HUES6 (cell line): Measurements from ENCODE around the gene ARHGEF6.
A peak's percentile ranks its signal among the peaks of the same experiment; 100 is the strongest.

Experiments
- H3K27ac ChIP-seq: 2 replicates; pipeline ENCODE4 v1.7.0; 2013; ENCODE audit warnings: low read depth, mild to moderate bottlenecking, low read length, inconsistent platforms
- H3K27me3 ChIP-seq: 2 replicates; pipeline ENCODE4 v1.6.1; 2013; ENCODE audit warnings: low read length; ENCODE audit not compliant: control insufficient read depth, insufficient read depth
- H3K36me3 ChIP-seq: 2 replicates; pipeline ENCODE4 v1.6.1; 2013; ENCODE audit warnings: low read length; ENCODE audit not compliant: control insufficient read depth, insufficient read depth
- H3K4me1 ChIP-seq: 2 replicates; pipeline ENCODE4 v1.6.1; 2013; ENCODE audit warnings: low read length; ENCODE audit not compliant: control insufficient read depth, insufficient read depth
- H3K4me3 ChIP-seq: 2 replicates; pipeline ENCODE4 v1.5.1; 2013; ENCODE audit warnings: low read depth, low read length
- H3K9ac ChIP-seq: one replicate; pipeline ENCODE4 v1.6.1; 2013; ENCODE audit warnings: mild to moderate bottlenecking, low read length
- H3K9me3 ChIP-seq: 2 replicates; pipeline ENCODE4 v1.6.1; 2013; ENCODE audit warnings: low read depth, low read length; ENCODE audit not compliant: control insufficient read depth, insufficient read depth

ARHGEF6 gene

DNA sequence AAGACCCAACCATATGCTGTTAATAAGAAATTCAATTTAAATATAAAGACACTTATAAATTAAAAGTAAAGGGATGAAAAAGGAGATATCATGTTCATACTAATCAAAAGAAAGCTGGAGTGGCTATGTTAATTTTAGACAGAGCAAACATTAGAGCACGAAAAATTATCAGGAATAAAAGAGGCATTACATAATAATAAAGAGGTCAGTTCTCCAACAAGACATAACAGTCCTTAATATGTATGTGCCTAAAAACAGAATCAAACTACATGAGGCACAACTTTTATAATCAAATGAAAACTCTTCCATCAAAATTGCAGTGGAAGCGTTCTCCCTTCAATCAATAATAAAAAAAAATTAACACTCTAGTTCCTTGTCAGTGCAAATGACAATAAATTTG, 62.6 kb downstream of the ARHGEF6 start:
- no peak overlapping the region for H3K27ac ChIP-seq
- H3K4me1 ChIP-seq: peaks cover 3% of the 10 kb centered on the region
- H3K4me3 ChIP-seq: no peak overlapping the region
- H3K9ac ChIP-seq: no peak overlapping the region
- H3K36me3 ChIP-seq: no peaks in the 10 kb centered on the region
- H3K9me3 ChIP-seq: no peaks in the 10 kb centered on the region
- no peaks in the 10 kb centered on the region; the same call in 1 of the 2 replicates for H3K27me3 ChIP-seq

DNA sequence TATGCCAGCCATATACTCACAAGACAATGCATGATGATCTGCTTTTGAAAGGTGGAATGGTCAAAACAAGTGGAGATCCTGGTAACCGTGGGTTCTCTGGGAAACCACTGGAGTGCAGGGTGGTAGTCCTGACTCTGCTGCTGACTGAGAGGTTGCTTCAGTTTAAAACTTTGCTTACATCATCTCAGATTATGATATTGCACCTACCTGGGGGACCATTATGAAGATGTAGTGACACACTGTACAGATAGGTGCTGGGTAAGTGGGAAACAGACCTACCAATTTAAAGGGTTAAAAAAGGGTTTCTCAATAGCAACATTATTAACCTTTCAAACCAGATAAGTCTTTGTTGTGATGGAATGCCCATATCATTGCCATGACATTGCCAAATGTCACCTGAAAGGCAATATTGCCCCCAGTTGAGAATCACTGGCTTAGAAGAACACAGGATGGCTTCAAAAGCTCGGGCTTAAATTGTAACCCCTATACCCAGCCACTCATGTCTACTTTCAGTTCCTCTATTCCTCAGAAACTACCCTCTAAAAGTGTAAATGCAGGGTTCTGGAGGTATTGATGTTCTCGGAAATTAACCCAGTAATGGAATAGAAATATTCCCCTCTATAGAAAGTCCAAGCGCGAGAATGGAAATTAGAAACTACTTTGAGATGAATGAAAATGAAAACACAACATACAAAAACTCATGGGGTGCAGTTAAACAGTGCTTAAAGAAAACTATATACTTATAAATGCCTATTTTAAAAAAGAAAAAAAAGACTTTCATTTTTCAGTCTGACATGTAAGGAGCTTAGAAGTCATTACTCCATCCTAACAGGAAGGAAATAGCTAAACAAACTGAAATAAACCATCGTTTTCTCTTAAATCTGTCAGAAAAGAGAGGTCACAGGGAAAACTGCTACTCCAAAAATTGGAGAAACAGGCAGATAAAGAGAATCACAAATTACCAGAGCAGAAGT, 65.8 kb downstream of the ARHGEF6 start:
- Histone ChIP-seq H3K36me3 (no peaks in the 10 kb centered on the region), H3K9me3 (no peaks in the 10 kb centered on the region), H3K4me3 (no peak overlapping the region), H3K27me3 (no peaks in the 10 kb centered on the region; the same call in 1 of the 2 replicates), H3K27ac (no peak overlapping the region), H3K4me1 (peaks cover 13% of the 10 kb centered on the region), H3K9ac (no peak overlapping the region)

DNA sequence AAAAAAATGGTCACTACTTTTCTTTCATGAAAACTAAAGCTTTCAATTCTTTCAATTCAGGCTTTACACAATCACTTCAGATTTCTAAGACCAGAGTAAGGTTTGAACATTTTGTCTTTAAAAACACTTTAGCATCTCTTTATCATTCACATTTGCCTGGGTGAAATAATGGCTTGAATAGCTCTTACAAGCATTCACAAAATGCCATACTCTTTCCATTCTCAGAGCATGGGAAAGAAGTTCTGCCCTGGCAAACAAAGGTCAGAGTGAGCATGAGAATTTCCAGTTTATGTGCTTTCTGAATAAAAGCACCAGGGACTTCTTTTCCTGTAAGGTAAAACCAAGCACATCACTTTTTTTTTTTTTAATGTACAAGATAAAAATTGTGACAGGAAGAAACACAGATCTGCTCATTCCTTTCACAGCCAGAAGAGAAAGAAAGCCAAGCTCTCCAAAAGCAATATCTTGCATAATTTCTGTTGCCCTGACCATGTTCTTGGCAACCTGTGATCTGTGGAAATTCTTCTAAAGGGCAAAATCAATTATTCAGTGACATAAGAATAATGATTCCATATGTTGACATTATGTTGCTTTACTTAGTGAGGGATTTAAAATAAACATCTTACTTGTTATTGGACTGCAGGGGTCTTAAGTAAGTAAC, 68.0 kb downstream of the ARHGEF6 start:
- Histone ChIP-seq H3K9ac (no peak overlapping the region), H3K4me3 (no peak overlapping the region), H3K27ac (no peak overlapping the region), H3K36me3 (no peaks in the 10 kb centered on the region), H3K27me3 (no peaks in the 10 kb centered on the region), H3K9me3 (no peaks in the 10 kb centered on the region), H3K4me1 (peaks cover 13% of the 10 kb centered on the region)

DNA sequence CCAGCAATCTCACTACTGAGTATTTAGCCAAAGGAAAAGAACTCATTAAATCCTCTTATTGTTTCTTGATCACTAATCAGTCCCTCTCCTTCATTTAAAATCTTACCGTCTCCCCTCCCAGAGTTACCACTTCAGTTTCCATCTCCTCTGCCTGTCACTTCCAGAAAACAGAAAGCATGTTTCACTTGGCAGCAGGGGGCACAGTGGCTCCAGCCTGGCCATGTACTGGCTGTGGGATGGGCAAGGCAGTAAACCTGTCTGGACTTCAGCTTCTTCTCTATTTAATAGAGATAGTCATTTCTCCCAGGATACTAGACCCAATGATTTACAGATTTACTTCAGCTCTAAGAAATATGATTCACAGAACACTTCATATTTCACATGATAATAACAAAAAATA, 69.6 kb downstream of the ARHGEF6 start:
- Histone ChIP-seq H3K36me3 (no peaks in the 10 kb centered on the region), H3K9ac (no peak overlapping the region), H3K9me3 (no peaks in the 10 kb centered on the region), H3K27ac (no peak overlapping the region), H3K4me3 (no peak overlapping the region), H3K27me3 (no peaks in the 10 kb centered on the region), H3K4me1 (peaks cover 13% of the 10 kb centered on the region)

DNA sequence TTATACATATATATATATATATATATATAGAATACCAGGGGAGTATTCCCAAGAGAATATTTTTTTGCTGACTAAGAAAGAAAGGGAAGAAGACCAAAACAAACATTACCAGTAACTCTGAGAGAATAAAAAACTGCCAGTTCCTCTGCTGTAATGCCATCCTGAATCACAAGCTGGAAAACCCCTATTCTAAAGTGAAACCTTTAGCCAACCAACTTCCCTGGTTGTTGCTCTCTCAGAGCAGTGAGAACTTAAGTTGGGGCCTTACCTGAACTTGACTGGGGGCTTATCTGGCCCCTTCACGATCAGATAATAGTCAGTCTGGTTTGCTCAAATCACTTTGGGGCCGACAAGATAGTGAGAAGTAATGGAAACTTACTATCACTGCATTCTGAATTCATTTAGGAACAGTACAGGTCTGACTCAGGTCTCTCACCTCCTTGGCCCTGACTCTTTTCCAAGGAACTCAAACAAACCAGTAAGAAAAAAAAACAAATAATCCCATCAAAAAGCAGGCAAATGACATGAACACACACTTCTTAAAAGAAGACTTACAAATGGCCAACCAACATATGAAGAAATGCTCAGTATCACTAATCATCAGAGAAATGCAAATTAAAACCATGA, 70.3 kb downstream of the ARHGEF6 start:
- no peaks in the 10 kb centered on the region for H3K27me3 ChIP-seq
- no peak overlapping the region for H3K27ac ChIP-seq
- H3K4me3 ChIP-seq: no peak overlapping the region
- no peaks in the 10 kb centered on the region for H3K36me3 ChIP-seq
- peaks cover 13% of the 10 kb centered on the region for H3K4me1 ChIP-seq
- no peaks in the 10 kb centered on the region for H3K9me3 ChIP-seq
- no peak overlapping the region for H3K9ac ChIP-seq

DNA sequence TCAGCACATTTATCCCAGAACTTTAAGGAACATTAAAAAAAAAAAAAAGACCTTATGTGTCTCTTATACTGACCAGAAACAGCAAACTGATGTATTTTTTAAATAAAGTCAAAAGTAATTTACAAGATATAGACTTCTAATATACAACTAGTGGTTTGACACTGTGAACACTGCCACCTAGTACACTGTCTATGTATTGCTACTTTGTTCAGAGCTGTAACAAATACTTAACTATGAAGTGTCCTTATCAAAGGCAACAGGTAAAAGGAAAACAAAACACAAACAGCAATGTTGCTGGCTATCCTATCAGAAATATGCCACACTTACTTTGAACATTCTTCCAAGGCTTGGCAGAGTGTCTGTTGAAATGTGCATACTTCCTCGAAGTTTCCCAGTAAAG, 72.4 kb downstream of the ARHGEF6 start:
- Histone ChIP-seq H3K27me3 (no peaks in the 10 kb centered on the region), H3K9me3 (no peaks in the 10 kb centered on the region), H3K27ac (no peak overlapping the region), H3K36me3 (no peaks in the 10 kb centered on the region), H3K9ac (no peak overlapping the region), H3K4me1 (peaks cover 13% of the 10 kb centered on the region), H3K4me3 (no peak overlapping the region)

DNA sequence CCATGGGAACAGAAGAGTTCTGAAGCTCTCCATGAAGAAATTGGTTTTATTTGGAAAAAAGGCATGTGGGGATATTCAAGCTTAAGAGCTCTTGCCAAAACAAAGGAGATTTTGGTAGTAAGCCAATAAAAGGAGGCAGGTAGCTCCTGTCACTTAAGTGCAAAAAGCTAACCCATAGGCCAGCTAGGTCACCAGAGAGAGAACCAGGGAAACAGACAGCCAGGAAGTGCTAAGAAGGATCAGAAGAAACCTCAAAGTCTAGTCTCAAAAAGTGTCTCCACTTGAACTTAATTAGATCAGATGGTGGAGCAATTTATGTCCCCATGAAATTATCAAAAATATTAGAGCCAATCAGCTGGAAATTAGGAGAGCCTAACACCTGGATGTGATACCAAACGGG, 83.6 kb downstream of the ARHGEF6 start:
- H3K27me3 ChIP-seq: peaks cover 3% of the 10 kb centered on the region; the same call in 1 of the 2 replicates
- H3K36me3 ChIP-seq: no peaks in the 10 kb centered on the region
- H3K27ac ChIP-seq: no peak overlapping the region
- H3K9ac ChIP-seq: no peak overlapping the region
- H3K4me3 ChIP-seq: no peak overlapping the region
- H3K9me3 ChIP-seq: no peaks in the 10 kb centered on the region
- H3K4me1 ChIP-seq: peaks cover 6% of the 10 kb centered on the region; the same call in 1 of the 2 replicates

DNA sequence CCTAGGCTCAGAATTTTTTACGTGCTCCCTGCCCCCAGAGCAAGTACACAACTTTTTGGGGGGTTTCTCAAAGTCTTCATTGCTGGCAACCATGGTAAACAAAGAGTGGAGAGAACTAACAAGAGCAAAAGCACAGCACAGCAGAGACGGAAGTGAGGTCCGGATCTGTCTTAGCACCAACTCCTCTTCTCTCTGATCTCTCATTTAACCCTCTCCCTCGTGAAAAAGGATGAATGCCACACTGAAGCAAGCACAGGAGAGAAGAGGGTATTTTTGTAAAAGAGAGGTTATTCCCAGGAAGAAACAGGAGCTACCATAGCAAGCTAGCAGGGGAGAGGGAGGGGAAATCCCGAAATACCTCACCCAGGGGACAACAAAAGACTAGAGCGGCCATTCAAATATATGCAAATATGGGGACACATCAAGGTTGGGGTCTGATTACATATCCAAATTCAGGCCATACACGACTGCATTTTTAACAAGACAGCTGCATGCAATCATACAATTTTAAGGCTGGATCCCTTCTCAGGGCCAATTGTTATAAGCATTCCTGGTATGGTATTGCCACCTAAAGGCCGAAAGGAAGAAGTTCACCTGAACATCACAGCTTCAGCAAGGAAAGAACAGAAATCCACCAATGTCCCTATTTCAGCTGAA, 86.2 kb downstream of the ARHGEF6 start:
- H3K36me3 ChIP-seq: no peaks in the 10 kb centered on the region
- H3K9me3 ChIP-seq: no peaks in the 10 kb centered on the region
- peaks cover 10% of the 10 kb centered on the region; the same call in 1 of the 2 replicates for H3K4me1 ChIP-seq
- H3K4me3 ChIP-seq: peak overlapping the region; percentile 12; the same call in 1 of the 2 replicates
- H3K27ac ChIP-seq: 0 out of 2 replicates have a peak overlapping the region, but pooled peaks have one; percentile 24
- peaks cover 3% of the 10 kb centered on the region; the same call in 1 of the 2 replicates for H3K27me3 ChIP-seq
- peak overlapping the region; percentile 12 for H3K9ac ChIP-seq

DNA sequence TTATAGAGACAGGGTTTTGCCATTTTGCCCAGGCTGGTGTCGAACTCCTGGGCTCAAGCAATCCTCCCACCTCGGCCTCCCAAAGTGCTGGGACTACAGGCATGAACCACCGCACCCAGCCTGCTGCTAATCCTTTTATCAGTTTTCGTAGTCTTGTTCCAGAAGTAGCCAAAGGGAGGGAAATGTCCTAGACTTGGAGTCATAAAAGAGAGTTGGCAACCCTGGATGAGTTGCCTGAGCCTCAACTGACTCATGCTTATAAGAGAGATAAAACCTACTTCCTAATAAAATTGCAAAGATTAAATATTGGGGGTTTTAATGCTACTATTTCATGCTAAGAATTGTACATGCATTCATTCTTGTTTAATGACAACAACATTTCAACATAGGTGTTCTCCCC, 88.5 kb downstream of the ARHGEF6 start:
- Histone ChIP-seq H3K4me1 (peaks cover 16% of the 10 kb centered on the region), H3K27me3 (peaks cover 3% of the 10 kb centered on the region; the same call in 1 of the 2 replicates), H3K9me3 (no peaks in the 10 kb centered on the region), H3K9ac (no peak overlapping the region), H3K36me3 (no peaks in the 10 kb centered on the region), H3K27ac (no peak overlapping the region), H3K4me3 (no peak overlapping the region)

DNA sequence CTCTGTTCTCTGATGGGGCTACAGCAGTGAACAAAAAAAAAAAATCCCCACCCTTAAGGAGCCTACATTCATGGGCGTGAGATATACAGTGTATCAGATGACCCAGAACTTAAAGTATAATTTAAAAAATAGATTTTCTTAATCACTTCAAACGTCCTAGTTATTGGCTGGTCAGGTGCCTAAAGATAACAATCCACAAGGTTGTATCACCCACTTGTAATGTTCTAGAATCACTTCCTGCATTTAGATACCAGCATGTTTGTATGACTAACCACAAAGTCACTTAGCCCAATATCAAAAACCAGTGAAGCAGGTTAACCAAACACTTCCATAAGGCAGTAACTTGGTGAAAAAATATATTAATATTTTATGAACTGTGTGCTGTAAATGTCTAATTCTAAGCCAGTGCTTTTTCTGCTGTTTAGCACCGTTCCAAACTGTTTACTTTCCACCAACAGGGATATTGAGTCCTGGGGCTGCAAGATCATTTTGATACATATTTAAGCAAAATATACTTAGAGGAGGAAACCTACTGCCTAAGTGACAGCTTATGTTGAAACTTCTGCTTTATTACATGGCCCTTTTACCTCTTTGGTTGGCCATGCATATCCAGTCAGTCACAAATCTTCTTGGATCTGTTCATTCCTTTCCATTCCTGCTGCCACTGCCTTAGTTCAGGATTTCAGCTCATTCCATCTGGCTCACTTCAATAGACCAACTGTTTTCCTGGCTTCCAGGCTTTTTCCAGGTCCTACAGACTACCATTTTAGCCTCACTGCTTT, 89.5 kb downstream of the ARHGEF6 start:
- H3K27ac ChIP-seq: no peak overlapping the region
- H3K4me1 ChIP-seq: peaks cover 16% of the 10 kb centered on the region
- no peaks in the 10 kb centered on the region for H3K36me3 ChIP-seq
- no peak overlapping the region for H3K4me3 ChIP-seq
- H3K27me3 ChIP-seq: no peaks in the 10 kb centered on the region
- H3K9me3 ChIP-seq: no peaks in the 10 kb centered on the region
- no peak overlapping the region for H3K9ac ChIP-seq
